Keratinocyte (primary cell): ENCODE data around the gene RARS2. TPM values are rescaled to one million over a fixed set of nuclear protein-coding genes. Genes with fewer than 3 reads are reported as not detected.
A peak's percentile ranks its signal among the peaks of the same experiment; 100 is the strongest.

Source experiments
- DNase-seq: peaks from one replicate; pipeline ENCODE4 v3.0.0-alpha.2; 2011; ENCODE audit warnings: low read depth, missing footprints, low spot score
- FAIRE-seq: peaks from 2 replicates; lab custom pipeline; 2011; peaks lifted over from hg19 to GRCh38; lab: Jason Lieb, UNC
- H2AFZ ChIP-seq: 2 replicates; pipeline ENCODE4 v1.6.0; 2012; ENCODE audit warnings: low read length, control low read depth, inconsistent platforms; ENCODE audit not compliant: control insufficient read depth
- H3K27ac ChIP-seq: 2 replicates; pipeline ENCODE4 v1.5.1; 2011; ENCODE audit warnings: low read length; ENCODE audit not compliant: control insufficient read depth, insufficient read depth
- H3K27me3 ChIP-seq: 3 replicates; pipeline ENCODE4 v1.6.0; 2011; ENCODE audit warnings: low read length; ENCODE audit not compliant: control insufficient read depth, insufficient read depth; ENCODE audit errors: extremely low read depth
- H3K36me3 ChIP-seq, 2 experiments: 2 replicates in 1 of 2; 3 replicates in 1 of 2; pipeline ENCODE4 v1.5.1; 2011; ENCODE audit warnings: low read length in 2 of 2, mild to moderate bottlenecking in 1 of 2; ENCODE audit not compliant: control insufficient read depth in 2 of 2, insufficient read depth in 2 of 2; ENCODE audit errors: extremely low read depth in 1 of 2
- H3K4me1 ChIP-seq: 3 replicates; pipeline ENCODE4 v1.5.1; 2011; ENCODE audit warnings: low read length; ENCODE audit not compliant: control insufficient read depth, insufficient read depth; ENCODE audit errors: extremely low read depth
- H3K4me2 ChIP-seq: 3 replicates; pipeline ENCODE4 v1.6.0; 2011; ENCODE audit warnings: low read depth, low read length; ENCODE audit not compliant: control insufficient read depth, insufficient read depth; ENCODE audit errors: extremely low read depth
- H3K4me3 ChIP-seq, 3 experiments: fragments of 200-600 bp in 1 of 3; sonication (generic) in 1 of 3; 2 replicates in 2 of 3; 3 replicates in 1 of 3; pipeline ENCODE4 v1.5.1; 2011 to 2016; ENCODE audit warnings: low read length in 3 of 3, mild to moderate bottlenecking in 3 of 3, control low read depth in 2 of 3, inconsistent platforms in 1 of 3, low read depth in 1 of 3, mixed read lengths in 1 of 3, mixed run types in 1 of 3, moderate library complexity in 1 of 3; ENCODE audit not compliant: control insufficient read depth in 2 of 3, insufficient read depth in 2 of 3; ENCODE audit errors: extremely low read depth in 1 of 3
- H3K79me2 ChIP-seq: 2 replicates; pipeline ENCODE4 v1.6.0; 2012; ENCODE audit warnings: low read length; ENCODE audit not compliant: control insufficient read depth, insufficient read depth
- H3K9ac ChIP-seq: 3 replicates; pipeline ENCODE4 v1.6.0; 2011; ENCODE audit warnings: low read length; ENCODE audit not compliant: control insufficient read depth, insufficient read depth; ENCODE audit errors: extremely low read depth
- H3K9me1 ChIP-seq: 3 replicates; pipeline ENCODE4 v1.6.0; 2011; ENCODE audit warnings: low read length; ENCODE audit not compliant: control insufficient read depth, insufficient read depth; ENCODE audit errors: extremely low read depth
- H3K9me3 ChIP-seq: 2 replicates; pipeline ENCODE4 v1.5.1; 2012; ENCODE audit warnings: low read depth, low read length; ENCODE audit not compliant: control insufficient read depth
- H4K20me1 ChIP-seq: 3 replicates; pipeline ENCODE4 v1.6.0; 2011; ENCODE audit warnings: low read length; ENCODE audit not compliant: control insufficient read depth, insufficient read depth; ENCODE audit errors: extremely low read depth
- CTCF ChIP-seq, 3 experiments: IDR thresholded peaks in 1 of 3; conservative IDR thresholded peaks in 1 of 3; optimal IDR thresholded peaks in 1 of 3; 2 replicates in 2 of 3; 3 replicates in 1 of 3; pipeline versions ENCODE3 to v1.5.1; 2011; ENCODE audit warnings: low read length in 3 of 3, mild to moderate bottlenecking in 3 of 3, moderate library complexity in 2 of 3, control low read depth in 1 of 3, inconsistent platforms in 1 of 3; ENCODE audit not compliant: insufficient read depth in 2 of 3; ENCODE audit errors: extremely low read depth in 1 of 3
- EZH2 ChIP-seq: IDR thresholded peaks from one replicate; pipeline ENCODE4 v1.6.1; 2012; ENCODE audit warnings: inconsistent platforms, mild to moderate bottlenecking, low read length, moderate library complexity
- dilution Hi-C: fragments of 300-500 bp; cut with MboI; formaldehyde crosslinking; loops from one replicate; pipeline ENCODE4 v1.7.0; 2020; ENCODE audit warnings: low sequenced_read_pairs; ENCODE audit not compliant: extremely low pct_ligation_motif_present
- polyA minus RNA-seq, 3 experiments: library from RNA; depleted of rRNA, polyadenylated mRNA; stranded (reverse); fragments of >200 nt; gene quantifications; 1 replicate in 1 of 3; 2 replicates in 1 of 3; 3 replicates in 1 of 3; pipeline ENCODE4 v1.2.3, GENCODE V29; 2011
- polyA plus RNA-seq, 5 experiments: library from polyadenylated mRNA; depleted of rRNA in 3 of 5; stranded (reverse) in 3 of 5; stranded (forward) in 1 of 5; unstranded in 1 of 5; fragments of >200 nt; gene quantifications; 1 replicate in 1 of 5; 2 replicates in 3 of 5; 3 replicates in 1 of 5; pipeline versions ENCODE4 v1.2.1 to v1.2.3, GENCODE V29; 2011 to 2012; ENCODE audit warnings: missing spikeins in 2 of 5, low read depth in 1 of 5, low replicate concordance in 1 of 5

Gene RARS2
- polyA plus RNA-seq, result 12.0 to 20.3 TPM (median 16.5 TPM) in 3 replicates
- 103 TPM for polyA plus RNA-seq (2011; ENCODE audit: low read depth)
- polyA plus RNA-seq (2011; cell fraction: cytosol; rRNA removed), result 11.6 and 16.8 TPM in 2 replicates
- polyA plus RNA-seq (2011; cell fraction: nucleus; rRNA removed), result 13.3 and 17.5 TPM in 2 replicates
- polyA plus RNA-seq (2012; ENCODE audit: low replicate concordance), result 21.5 and 27.3 TPM in 2 replicates
- polyA minus RNA-seq, result 2.9 to 10.2 TPM (median 9.2 TPM) in 3 replicates
- polyA minus RNA-seq (2011; cell fraction: cytosol; rRNA and poly(A)+ RNA removed), result 8.2 TPM
- polyA minus RNA-seq (2011; cell fraction: nucleus; rRNA and poly(A)+ RNA removed), result 12.9 and 14.6 TPM in 2 replicates

GRCh38 chr6:87589693-87590416 is at the start of gene RARS2, which contains the start of gene ORC3:
Gene RARS2, minus strand, starts transcription at chr6:87589987. Its CDS starts 30 bp downstream, at chr6:87589957.
Gene ORC3, plus strand, starts transcription at chr6:87590135. Its CDS starts 34 bp downstream, at chr6:87590169.
- Histone ChIP-seq H3K79me2 (peaks cover 73% of the 10 kb centered on the region), H2AFZ (peak within 1 kb of the TSS; percentile 100), H3K9ac (peak within 1 kb of the TSS; percentile 92), H3K27ac (peak within 1 kb of the TSS; percentile 85), H3K4me1 (peaks cover 10% of the 10 kb centered on the region), H3K9me3 (no peaks in the 10 kb centered on the region), H3K36me3 (peaks cover 0 to 3% of the 10 kb centered on the region in 2 experiments), H4K20me1 (no peaks in the 10 kb centered on the region), H3K27me3 (no peaks in the 10 kb centered on the region), H3K4me3 (peak within 1 kb of the TSS; percentile 98 to 99 (median 99)), H3K9me1 (no peaks in the 10 kb centered on the region), H3K4me2 (peak within 1 kb of the TSS; percentile 94)
- TF ChIP-seq EZH2 (no peak), CTCF (optimal IDR thresholded peaks at IDR 0.05 in 1 of 3, IDR thresholded peaks at IDR 0.05 in 1 of 3, conservative IDR thresholded peaks at IDR 0.05 in 1 of 3; ENCODE audit: extremely low read depth in 1 of 3, insufficient read depth in 2 of 3, low read length in 3 of 3) (no peak)
- DNase-seq, result peak; percentile 68
- dilution Hi-C loops, result no loop called here
- FAIRE-seq, result peak; percentile 70

GRCh38 chr6:87639373-87639772 is 49.6 kb upstream of the RARS2 start:
- Histone ChIP-seq H3K4me2 (no peak overlapping the region), H3K4me3 (no peak overlapping the region), H3K27ac (no peak overlapping the region), H3K36me3 (peaks cover 3 to 4% of the 10 kb centered on the region in 2 experiments), H3K79me2 (no peaks in the 10 kb centered on the region), H2AFZ (no peak overlapping the region), H3K4me1 (no peaks in the 10 kb centered on the region), H3K9ac (no peak overlapping the region), H4K20me1 (no peaks in the 10 kb centered on the region), H3K9me3 (no peaks in the 10 kb centered on the region), H3K9me1 (no peaks in the 10 kb centered on the region), H3K27me3 (no peaks in the 10 kb centered on the region)
- no peak for DNase-seq
- dilution Hi-C loops, result no loop called here
- no peak for FAIRE-seq
- no peak for TF ChIP-seq EZH2
- TF ChIP-seq CTCF (optimal IDR thresholded peaks at IDR 0.05 in 1 of 3, IDR thresholded peaks at IDR 0.05 in 1 of 3, conservative IDR thresholded peaks at IDR 0.05 in 1 of 3; ENCODE audit: extremely low read depth in 1 of 3, insufficient read depth in 2 of 3, low read length in 3 of 3), result no peak
